ENCODE results near the gene DTHD1. TPM values are rescaled to one million over a fixed set of nuclear protein-coding genes. Genes with fewer than 3 reads are reported as not detected.

Gene DTHD1
- total RNA-seq, 4 donors from 2014 or later = 0.68 to 0.88 TPM; not detected in 2

GRCh38 chr4:36330796-36331195 is 49.4 kb downstream of the DTHD1 start:
- TF ChIP-seq, protein P1, sequence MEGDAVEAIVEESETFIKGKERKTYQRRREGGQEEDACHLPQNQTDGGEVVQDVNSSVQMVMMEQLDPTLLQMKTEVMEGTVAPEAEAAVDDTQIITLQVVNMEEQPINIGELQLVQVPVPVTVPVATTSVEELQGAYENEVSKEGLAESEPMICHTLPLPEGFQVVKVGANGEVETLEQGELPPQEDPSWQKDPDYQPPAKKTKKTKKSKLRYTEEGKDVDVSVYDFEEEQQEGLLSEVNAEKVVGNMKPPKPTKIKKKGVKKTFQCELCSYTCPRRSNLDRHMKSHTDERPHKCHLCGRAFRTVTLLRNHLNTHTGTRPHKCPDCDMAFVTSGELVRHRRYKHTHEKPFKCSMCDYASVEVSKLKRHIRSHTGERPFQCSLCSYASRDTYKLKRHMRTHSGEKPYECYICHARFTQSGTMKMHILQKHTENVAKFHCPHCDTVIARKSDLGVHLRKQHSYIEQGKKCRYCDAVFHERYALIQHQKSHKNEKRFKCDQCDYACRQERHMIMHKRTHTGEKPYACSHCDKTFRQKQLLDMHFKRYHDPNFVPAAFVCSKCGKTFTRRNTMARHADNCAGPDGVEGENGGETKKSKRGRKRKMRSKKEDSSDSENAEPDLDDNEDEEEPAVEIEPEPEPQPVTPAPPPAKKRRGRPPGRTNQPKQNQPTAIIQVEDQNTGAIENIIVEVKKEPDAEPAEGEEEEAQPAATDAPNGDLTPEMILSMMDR (IDR thresholded peaks at IDR 0.05; ENCODE audit: low read depth) = no peak

DNA sequence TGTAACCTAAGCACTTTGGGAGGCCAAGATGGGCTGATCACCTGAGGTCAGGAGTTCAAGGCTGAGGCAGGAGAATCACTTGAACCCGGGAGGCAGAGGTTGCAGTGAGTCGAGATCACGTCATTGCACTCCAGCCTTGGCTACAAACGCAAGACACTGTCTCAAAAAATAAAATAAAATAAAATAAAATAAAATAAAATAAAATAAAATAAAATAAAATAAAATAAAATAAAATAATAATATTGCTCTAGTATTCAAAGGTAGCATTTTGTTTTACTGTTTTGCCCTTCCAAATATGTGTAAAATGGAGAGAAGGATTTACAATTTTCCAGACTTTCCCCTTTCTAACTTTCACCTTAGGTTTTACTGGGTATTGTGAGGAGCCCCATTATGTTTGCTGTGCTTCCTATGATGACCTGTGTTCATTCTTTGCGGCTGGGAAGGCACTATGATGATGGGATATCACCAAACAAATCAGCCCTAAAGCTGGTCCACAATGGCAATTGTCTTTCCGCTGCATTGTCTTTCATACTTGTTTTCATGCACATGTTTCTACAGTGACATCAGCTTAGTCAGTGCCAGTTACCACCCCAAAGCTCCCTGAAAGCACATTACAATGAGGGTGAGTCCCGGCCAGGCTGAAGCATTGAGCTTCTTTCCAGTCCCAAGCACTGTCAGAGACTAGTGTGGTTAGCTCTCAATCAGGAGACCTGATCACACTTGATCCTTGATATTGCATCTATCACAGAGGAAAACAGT is 50.8 kb downstream of the DTHD1 start:
- TF ChIP-seq, protein P1 (IDR thresholded peaks at IDR 0.05; ENCODE audit: low read depth) = no peak

DNA sequence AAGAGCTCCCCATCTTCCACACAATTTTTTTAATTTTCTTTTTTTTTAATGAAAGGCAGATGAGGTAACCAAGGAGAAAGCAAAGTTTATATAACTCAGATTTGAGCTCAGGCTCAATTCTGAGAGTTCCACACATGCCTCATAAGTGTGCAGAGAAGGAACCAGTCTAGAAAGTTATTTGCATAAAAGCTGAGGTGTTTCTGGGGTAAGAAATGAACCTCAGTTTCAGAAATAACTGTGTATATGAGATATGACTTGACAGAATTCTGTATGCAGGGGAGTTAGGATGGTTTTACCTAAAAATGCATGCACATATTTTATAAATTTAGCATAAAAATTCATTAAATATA is 51.3 kb downstream of the DTHD1 start:
- TF ChIP-seq, protein P1 (IDR thresholded peaks at IDR 0.05; ENCODE audit: low read depth) = no peak

DNA sequence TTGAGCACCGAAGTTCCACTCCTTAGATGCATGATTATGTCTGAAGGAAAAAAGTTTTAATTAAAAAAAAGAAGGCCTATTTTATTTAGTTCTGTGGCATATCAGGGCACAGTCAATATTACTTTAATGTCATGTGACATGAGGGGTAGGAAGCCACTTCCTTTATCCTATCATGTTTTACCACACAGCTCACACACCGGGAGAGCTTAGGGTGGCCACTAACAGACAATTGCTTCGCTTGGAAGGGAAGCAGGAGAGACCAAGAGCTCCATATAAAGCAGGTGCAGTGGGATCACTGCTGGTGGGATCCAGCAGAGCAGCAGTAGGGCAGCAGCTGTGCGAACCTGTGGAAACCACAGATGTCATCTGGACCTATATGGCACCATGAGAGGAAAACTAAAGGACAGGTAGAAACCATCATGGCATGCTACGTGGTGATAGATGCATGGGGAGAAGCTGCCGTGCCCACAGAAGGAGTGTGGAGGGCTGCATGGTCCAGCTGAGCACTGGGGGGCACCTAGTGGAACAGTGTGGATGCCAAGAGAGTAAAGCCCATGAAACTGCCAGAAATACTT is 52.0 kb downstream of the DTHD1 start:
- TF ChIP-seq, protein P1 (IDR thresholded peaks at IDR 0.05; ENCODE audit: low read depth) = no peak

GRCh38 chr4:36337665-36338185 is 56.3 kb downstream of the DTHD1 start:
- TF ChIP-seq, protein P1 (IDR thresholded peaks at IDR 0.05; ENCODE audit: low read depth) = no peak

DNA sequence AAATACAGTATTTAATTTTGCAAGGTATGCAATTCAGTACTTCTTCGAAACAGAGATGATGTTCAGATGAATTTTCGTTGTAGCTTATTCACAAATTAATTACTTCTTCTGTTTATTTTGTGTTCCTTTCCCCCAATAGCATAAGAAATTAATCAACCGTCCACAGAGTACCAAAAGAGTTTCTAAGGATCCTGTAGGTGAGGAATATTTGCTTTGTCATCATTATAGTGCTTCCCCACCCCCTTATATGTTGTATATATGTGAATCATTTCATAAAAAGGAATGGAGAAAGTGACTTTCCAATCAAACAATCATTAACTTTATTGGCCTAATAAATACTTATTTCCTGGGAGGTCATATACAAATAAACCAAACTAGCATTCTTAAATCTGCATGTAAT is 57.6 kb downstream of the DTHD1 start:
- TF ChIP-seq, protein P1 (IDR thresholded peaks at IDR 0.05; ENCODE audit: low read depth) = no peak

- TF ChIP-seq, protein P1 (IDR thresholded peaks at IDR 0.05; ENCODE audit: low read depth) = no peak
Observed at GRCh38 chr4:36341936-36342335, 60.5 kb downstream of the DTHD1 start.
